ENCODE results near the gene GYPC. TPM values are rescaled to one million over a fixed set of nuclear protein-coding genes. Genes with fewer than 3 reads are reported as not detected.
A peak's percentile ranks its signal among the peaks of the same experiment; 100 is the strongest.

Gene GYPC, protein sequence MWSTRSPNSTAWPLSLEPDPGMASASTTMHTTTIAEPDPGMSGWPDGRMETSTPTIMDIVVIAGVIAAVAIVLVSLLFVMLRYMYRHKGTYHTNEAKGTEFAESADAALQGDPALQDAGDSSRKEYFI
- 13.6 and 14.0 TPM in 2 replicates for total RNA-seq (2021)
- long read RNA-seq, transcript GYPC-201 (4 exons, 1,246 nt), result major isoform, 11 of 15 reads
- long read RNA-seq, partial matches to known transcripts, result 1 of 15 reads
- long read RNA-seq, other reads (novel, unspliced or antisense), result 1 of 15 reads

DNA sequence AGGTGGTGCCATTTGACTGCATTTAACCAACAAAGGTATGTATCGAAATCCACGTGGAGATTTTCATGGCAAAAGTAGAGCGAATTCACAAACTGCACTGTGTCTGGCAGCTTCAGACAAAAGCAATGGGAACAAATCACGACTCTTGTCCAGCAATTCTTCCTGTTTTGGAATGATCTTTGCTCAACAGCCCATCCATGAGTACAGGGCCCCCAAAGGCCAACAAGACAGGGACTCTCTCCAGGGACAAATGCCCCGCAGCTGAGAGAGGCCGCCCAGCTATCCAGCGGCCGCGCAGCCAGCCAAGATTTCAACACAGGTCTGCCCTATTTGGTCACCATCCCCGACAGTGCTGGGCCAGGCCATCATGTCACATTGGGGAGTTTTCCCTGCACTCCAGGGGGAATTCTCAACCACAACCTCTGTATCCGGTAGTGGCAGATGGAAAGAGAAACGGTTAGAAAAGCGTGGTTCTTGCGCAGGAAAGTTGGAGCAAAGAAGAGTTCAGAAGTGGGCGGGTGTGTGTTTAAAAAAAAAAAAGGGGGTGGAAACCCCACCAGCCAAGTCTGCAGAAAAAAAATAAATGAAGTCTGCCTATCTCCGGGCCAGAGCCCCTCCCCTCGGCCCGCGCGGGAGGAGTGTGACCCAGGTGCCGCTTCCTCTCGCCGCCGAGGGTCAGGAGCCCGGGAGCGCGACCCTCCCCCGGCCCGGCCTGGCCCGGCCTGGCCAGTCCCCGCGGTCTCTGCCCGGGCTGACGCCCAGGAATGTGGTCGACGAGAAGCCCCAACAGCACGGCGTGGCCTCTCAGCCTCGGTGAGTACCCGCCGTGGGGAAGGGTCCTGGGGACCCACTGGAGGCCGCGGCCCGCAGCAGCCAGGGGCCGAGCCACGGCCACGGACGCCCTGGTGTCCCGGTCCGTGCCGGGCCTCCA lies at the start of gene GYPC:
GYPC (plus strand) TSS at position 659 of the 931 bp plus-strand sequence; CDS start at position 765, 106 bp downstream.
- H3K9ac ChIP-seq (ENCODE audit: extremely low read depth, insufficient read length, low read length), result peak within 1 kb of the TSS; percentile 46
- TF ChIP-seq, protein P1, sequence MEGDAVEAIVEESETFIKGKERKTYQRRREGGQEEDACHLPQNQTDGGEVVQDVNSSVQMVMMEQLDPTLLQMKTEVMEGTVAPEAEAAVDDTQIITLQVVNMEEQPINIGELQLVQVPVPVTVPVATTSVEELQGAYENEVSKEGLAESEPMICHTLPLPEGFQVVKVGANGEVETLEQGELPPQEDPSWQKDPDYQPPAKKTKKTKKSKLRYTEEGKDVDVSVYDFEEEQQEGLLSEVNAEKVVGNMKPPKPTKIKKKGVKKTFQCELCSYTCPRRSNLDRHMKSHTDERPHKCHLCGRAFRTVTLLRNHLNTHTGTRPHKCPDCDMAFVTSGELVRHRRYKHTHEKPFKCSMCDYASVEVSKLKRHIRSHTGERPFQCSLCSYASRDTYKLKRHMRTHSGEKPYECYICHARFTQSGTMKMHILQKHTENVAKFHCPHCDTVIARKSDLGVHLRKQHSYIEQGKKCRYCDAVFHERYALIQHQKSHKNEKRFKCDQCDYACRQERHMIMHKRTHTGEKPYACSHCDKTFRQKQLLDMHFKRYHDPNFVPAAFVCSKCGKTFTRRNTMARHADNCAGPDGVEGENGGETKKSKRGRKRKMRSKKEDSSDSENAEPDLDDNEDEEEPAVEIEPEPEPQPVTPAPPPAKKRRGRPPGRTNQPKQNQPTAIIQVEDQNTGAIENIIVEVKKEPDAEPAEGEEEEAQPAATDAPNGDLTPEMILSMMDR (conservative IDR thresholded peaks at IDR 0.05), result no peak
- H2AK5ac ChIP-seq (ENCODE audit: insufficient read length, low read length), result no peak within 1 kb of the TSS
- no peak within 1 kb of the TSS for H2BK20ac ChIP-seq (ENCODE audit: low read depth, low read length, poor library complexity, severe bottlenecking)
- H3K9me3 Mint-ChIP-seq, result peaks cover 3% of the 10 kb centered on the region in 2 experiments; a peak in 3 of 5 replicates
- H2AFZ ChIP-seq (ENCODE audit: low read length), result no peak within 1 kb of the TSS
- H3K27me3 Mint-ChIP-seq (ENCODE audit: low read depth), result peaks cover 20% of the 10 kb centered on the region
- no peak within 1 kb of the TSS for H3K27ac ChIP-seq (ENCODE audit: insufficient read length, low read depth, low read length)
- H3K23me2 ChIP-seq (ENCODE audit: insufficient read length, low read depth, low read length, poor library complexity, severe bottlenecking), result peaks cover 19% of the 10 kb centered on the region
- no peaks in the 10 kb centered on the region for H3K9me3 ChIP-seq (ENCODE audit: control insufficient read depth, low read depth, low read length)
- no peak within 1 kb of the TSS for H4K8ac ChIP-seq (replicated peaks; ENCODE audit: insufficient read length, low read depth, low read length)
- no peaks in the 10 kb centered on the region for H3K36me3 Mint-ChIP-seq (ENCODE audit: insufficient read depth in 1 of 3, low read depth in 3 of 3)
- no peak within 1 kb of the TSS for H4K91ac ChIP-seq (ENCODE audit: insufficient read length, low read depth, low read length)
- H3K27me3 ChIP-seq (ENCODE audit: insufficient read depth, low read length), result no peaks in the 10 kb centered on the region
- peak within 1 kb of the TSS; percentile 62 for H3K4me2 ChIP-seq (ENCODE audit: insufficient read depth, insufficient read length, low read length)
- peak within 1 kb of the TSS in 2 of 3 experiments; percentile 20 to 61; a peak in 5 of 7 replicates for H3K27ac Mint-ChIP-seq
- H3K4me1 Mint-ChIP-seq, result peaks cover 35 to 37% of the 10 kb centered on the region in 2 experiments
- H3K23ac ChIP-seq (ENCODE audit: insufficient read length, low read depth, low read length), result no peak within 1 kb of the TSS
- H2BK15ac ChIP-seq (ENCODE audit: low read depth, low read length), result no peak within 1 kb of the TSS
- no peak within 1 kb of the TSS for H2BK120ac ChIP-seq (ENCODE audit: low read depth, low read length, poor library complexity, severe bottlenecking)
- H3K79me1 ChIP-seq (ENCODE audit: insufficient read depth, low read depth, low read length, poor library complexity, severe bottlenecking), result no peaks in the 10 kb centered on the region
- no peak within 1 kb of the TSS for H2BK5ac ChIP-seq (ENCODE audit: insufficient read length, low read length)
- H4K5ac ChIP-seq (ENCODE audit: insufficient read length, low read depth, low read length), result no peak within 1 kb of the TSS
- peak within 1 kb of the TSS; percentile 77 to 86 for H3K4me3 Mint-ChIP-seq
- H3T11ph ChIP-seq (ENCODE audit: low read length), result no peak within 1 kb of the TSS
- no CpG with 5 or more reads among the region's 51 CpGs for WGBS (ENCODE audit: extremely low coverage, insufficient read length, low lambda C conversion rate)
- H3K4me1 ChIP-seq (ENCODE audit: insufficient read depth, low read length), result peaks cover 8% of the 10 kb centered on the region
- peak; percentile 54 for DNase-seq
- peak within 1 kb of the TSS; percentile 83 for H3K14ac ChIP-seq (ENCODE audit: insufficient read depth, low read length)
- H3K4ac ChIP-seq (ENCODE audit: low read depth, low read length), result no peak within 1 kb of the TSS
- 0 out of 2 replicates have a peak, but pooled peaks cover 2% of the 10 kb centered on the region for H3K79me2 ChIP-seq (ENCODE audit: insufficient read depth, low read length)
- H3K56ac ChIP-seq (ENCODE audit: insufficient read length, low read depth, low read length), result no peak within 1 kb of the TSS
- H3K18ac ChIP-seq (ENCODE audit: insufficient read length, low read depth, low read length), result peak within 1 kb of the TSS; percentile 74
- no peak within 1 kb of the TSS for H2BK12ac ChIP-seq (ENCODE audit: insufficient read length, low read depth, low read length)
- no peaks in the 10 kb centered on the region for H4K20me1 ChIP-seq (ENCODE audit: control insufficient read depth, insufficient read depth, insufficient read length)
